ENCODE data around the gene TMEM82.

TMEM82 gene

DNA sequence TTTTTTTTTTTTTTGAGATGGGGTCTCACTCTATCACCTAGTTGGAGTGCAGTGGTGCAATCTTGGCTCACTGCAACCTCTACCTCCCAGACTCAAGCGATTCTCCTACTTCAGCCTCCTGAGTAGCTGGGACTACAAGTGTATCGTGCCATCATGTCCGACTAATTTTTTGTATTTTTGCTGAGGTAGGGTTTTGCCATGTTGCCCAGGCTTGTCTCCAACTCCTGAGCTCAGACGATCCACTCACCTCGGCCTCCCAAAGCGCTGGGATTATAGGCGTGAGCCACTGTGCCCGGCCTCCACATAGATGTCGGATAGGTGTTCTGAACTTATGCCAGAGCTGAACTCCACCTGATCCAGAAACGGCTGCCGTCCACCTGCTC lies 37.1 kb upstream of the TMEM82 start:
- Histone ChIP-seq H3K9me3 (ENCODE audit: control insufficient read depth in 1 of 2, low read length in 2 of 2) (no peaks in the 10 kb centered on the region), H3K27ac (ENCODE audit: low read depth, low read length) (no peak overlapping the region), H3K9ac (ENCODE audit: low read depth in 1 of 2, low read length in 2 of 2) (no peak overlapping the region), H3K4me1 (ENCODE audit: control insufficient read depth in 1 of 2, insufficient read depth in 2 of 2, low read length in 2 of 2) (peaks cover 17 to 21% of the 10 kb centered on the region in 2 donors), H3K4me3 (ENCODE audit: low read depth in 1 of 2, low read length in 2 of 2) (no peak overlapping the region), H3K27me3 (ENCODE audit: control insufficient read depth in 1 of 2, insufficient read depth in 2 of 2, low read length in 2 of 2) (no peaks in the 10 kb centered on the region), H3K36me3 (ENCODE audit: control insufficient read depth in 1 of 2, insufficient read depth in 2 of 2, low read length in 2 of 2) (peaks cover 0 to 8% of the 10 kb centered on the region in 2 donors)

DNA sequence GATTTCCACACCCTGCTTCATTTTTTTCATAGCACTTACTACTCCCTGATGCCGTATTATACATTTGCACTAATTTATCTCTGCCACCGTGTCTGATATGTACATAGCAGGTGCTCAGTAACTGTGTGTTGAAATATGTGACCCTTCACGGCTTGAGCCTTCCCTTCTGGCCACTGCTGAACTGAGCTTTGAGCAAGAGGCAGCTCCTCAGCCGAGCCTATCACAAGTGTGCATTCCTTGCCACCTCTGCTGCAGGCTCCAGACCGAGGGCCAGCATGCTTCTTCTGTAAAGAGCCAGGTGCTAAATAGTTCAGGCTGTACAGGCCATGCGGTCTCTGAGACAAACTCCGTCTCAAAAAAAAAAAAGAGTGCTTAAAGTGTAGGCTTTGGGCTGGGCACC lies 35.5 kb upstream of the TMEM82 start:
- H3K36me3 ChIP-seq (ENCODE audit: control insufficient read depth in 1 of 2, insufficient read depth in 2 of 2, low read length in 2 of 2), result peaks cover 0 to 8% of the 10 kb centered on the region in 2 donors
- no peak overlapping the region for H3K9ac ChIP-seq (ENCODE audit: low read depth in 1 of 2, low read length in 2 of 2)
- no peaks in the 10 kb centered on the region for H3K27me3 ChIP-seq (ENCODE audit: control insufficient read depth in 1 of 2, insufficient read depth in 2 of 2, low read length in 2 of 2)
- H3K27ac ChIP-seq (ENCODE audit: low read depth, low read length), result no peak overlapping the region
- H3K9me3 ChIP-seq (ENCODE audit: control insufficient read depth in 1 of 2, low read length in 2 of 2), result no peaks in the 10 kb centered on the region
- peaks cover 17 to 21% of the 10 kb centered on the region in 2 donors for H3K4me1 ChIP-seq (ENCODE audit: control insufficient read depth in 1 of 2, insufficient read depth in 2 of 2, low read length in 2 of 2)
- no peak overlapping the region for H3K4me3 ChIP-seq (ENCODE audit: low read depth in 1 of 2, low read length in 2 of 2)

DNA sequence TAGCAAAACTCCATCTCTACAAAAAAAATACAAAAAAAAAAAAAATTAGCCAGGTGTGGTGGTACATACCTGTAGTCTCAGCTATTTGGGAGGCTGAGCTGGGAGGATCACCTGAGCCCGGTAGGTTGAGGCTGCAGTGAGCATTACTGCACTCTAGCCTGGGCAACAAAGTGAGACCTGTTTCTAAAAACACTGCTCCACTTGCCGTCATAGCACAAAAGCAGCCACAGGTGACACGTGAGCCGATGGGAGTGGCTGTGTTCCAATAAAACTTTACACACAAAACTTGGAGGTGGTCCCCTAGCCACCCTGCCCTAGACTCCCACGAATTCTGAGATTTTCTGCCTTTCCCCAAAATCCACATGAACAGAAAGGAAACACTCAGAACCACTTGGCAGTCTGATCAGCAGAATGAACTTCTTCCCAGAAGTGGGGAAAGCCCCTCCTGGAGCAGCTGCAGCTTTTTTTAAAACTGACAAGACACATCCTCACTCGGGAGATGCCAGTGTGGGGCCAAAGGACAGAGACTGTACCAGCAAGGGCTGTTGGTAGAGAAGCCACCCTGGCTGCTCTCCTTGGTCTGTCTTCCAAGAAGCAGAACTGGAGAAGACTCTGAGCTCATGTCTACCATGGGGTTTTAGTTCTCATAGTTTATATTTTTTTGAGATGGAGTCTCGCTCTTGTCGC lies 34.9 kb upstream of the TMEM82 start:
- H3K4me1 ChIP-seq (ENCODE audit: control insufficient read depth in 1 of 2, insufficient read depth in 2 of 2, low read length in 2 of 2), result peaks cover 17 to 21% of the 10 kb centered on the region in 2 donors
- H3K27ac ChIP-seq (ENCODE audit: low read depth, low read length), result no peak overlapping the region
- peaks cover 0 to 8% of the 10 kb centered on the region in 2 donors for H3K36me3 ChIP-seq (ENCODE audit: control insufficient read depth in 1 of 2, insufficient read depth in 2 of 2, low read length in 2 of 2)
- H3K9ac ChIP-seq (ENCODE audit: low read depth in 1 of 2, low read length in 2 of 2), result no peak overlapping the region
- no peak overlapping the region for H3K4me3 ChIP-seq (ENCODE audit: low read depth in 1 of 2, low read length in 2 of 2)
- H3K9me3 ChIP-seq (ENCODE audit: control insufficient read depth in 1 of 2, low read length in 2 of 2), result no peaks in the 10 kb centered on the region
- no peaks in the 10 kb centered on the region for H3K27me3 ChIP-seq (ENCODE audit: control insufficient read depth in 1 of 2, insufficient read depth in 2 of 2, low read length in 2 of 2)

DNA sequence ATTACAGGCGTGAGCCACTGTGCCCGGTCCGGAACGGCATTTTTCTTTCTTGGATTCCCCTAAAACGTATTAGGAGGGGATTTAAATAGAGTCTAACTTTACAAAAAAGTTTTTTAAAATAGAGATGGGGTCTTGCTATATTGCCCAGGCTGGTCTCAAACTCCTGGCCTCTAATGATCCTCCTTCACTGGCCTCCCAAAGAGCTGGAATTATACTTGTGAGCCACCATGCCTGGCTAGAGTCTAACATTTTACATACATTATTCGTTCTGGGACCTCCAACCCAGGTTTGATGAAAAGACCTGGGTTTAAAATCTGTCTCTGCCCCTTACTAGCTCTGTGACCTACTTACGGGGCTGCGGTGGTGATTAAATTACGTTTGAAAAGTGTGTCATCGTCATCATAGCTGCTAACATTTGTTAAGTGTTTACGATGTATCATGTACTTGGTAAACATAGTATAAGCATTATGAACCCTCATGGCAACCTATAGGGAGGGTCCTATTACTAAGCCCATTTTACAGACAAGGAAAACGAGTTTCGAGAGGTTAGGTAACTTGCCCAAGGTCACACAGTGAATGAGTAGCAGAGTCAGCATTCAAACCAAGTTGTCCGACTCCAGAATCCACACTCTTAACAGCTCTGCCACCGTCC lies 33.7 kb upstream of the TMEM82 start:
- Histone ChIP-seq H3K27ac (ENCODE audit: low read depth, low read length) (no peak overlapping the region), H3K4me1 (ENCODE audit: control insufficient read depth in 1 of 2, insufficient read depth in 2 of 2, low read length in 2 of 2) (peaks cover 9 to 12% of the 10 kb centered on the region in 2 donors), H3K4me3 (ENCODE audit: low read depth in 1 of 2, low read length in 2 of 2) (no peak overlapping the region), H3K9me3 (ENCODE audit: control insufficient read depth in 1 of 2, low read length in 2 of 2) (no peaks in the 10 kb centered on the region), H3K9ac (ENCODE audit: low read depth in 1 of 2, low read length in 2 of 2) (no peak overlapping the region), H3K36me3 (ENCODE audit: control insufficient read depth in 1 of 2, insufficient read depth in 2 of 2, low read length in 2 of 2) (peaks cover 0 to 8% of the 10 kb centered on the region in 2 donors), H3K27me3 (ENCODE audit: control insufficient read depth in 1 of 2, insufficient read depth in 2 of 2, low read length in 2 of 2) (no peaks in the 10 kb centered on the region)

DNA sequence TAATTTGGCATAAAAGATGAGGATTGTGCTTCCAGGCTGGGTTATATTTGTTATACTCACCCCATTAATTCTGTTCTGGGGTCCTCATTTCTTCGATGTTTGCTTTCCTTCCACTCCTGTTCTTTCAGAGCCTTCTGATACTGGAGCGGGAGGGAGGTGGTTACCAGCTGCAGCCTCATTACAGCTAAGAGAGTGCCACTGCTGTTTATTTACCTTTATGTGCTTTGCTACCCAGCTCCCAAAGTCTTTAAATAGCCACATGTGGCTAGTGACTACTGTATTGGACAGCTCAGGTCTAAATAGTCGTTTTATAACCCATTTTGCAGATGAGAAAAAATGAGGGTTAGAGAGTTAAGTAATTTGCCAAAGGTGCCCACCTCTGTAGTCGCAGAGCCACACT lies 33.1 kb upstream of the TMEM82 start:
- Histone ChIP-seq H3K27me3 (ENCODE audit: control insufficient read depth in 1 of 2, insufficient read depth in 2 of 2, low read length in 2 of 2) (no peaks in the 10 kb centered on the region), H3K4me3 (ENCODE audit: low read depth in 1 of 2, low read length in 2 of 2) (no peak overlapping the region), H3K4me1 (ENCODE audit: control insufficient read depth in 1 of 2, insufficient read depth in 2 of 2, low read length in 2 of 2) (peaks cover 4 to 6% of the 10 kb centered on the region in 2 donors), H3K9me3 (ENCODE audit: control insufficient read depth in 1 of 2, low read length in 2 of 2) (no peaks in the 10 kb centered on the region), H3K36me3 (ENCODE audit: control insufficient read depth in 1 of 2, insufficient read depth in 2 of 2, low read length in 2 of 2) (peaks cover 0 to 8% of the 10 kb centered on the region in 2 donors), H3K27ac (ENCODE audit: low read depth, low read length) (no peak overlapping the region), H3K9ac (ENCODE audit: low read depth in 1 of 2, low read length in 2 of 2) (no peak overlapping the region)

DNA sequence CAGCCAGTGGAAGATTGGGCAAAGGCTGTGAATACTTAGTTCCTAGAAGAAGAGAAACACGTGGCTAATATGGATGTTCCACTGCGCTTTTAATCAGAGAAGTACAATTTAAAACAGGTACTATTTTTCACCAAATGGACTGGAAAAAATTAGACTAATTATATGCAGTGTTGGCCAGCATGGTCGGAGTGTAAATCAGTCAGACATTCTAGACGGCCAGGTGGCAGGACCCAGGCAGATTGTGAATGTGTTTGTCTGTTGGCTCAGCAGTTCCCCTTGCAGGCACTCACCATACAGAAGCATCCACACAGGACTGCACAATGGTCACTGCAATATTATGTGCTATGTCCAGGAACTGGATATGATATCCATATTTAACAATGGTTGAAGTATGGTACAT lies 30.1 kb upstream of the TMEM82 start:
- H3K36me3 ChIP-seq (ENCODE audit: control insufficient read depth in 1 of 2, insufficient read depth in 2 of 2, low read length in 2 of 2), result peaks cover 8 to 22% of the 10 kb centered on the region in 2 donors
- H3K27me3 ChIP-seq (ENCODE audit: control insufficient read depth in 1 of 2, insufficient read depth in 2 of 2, low read length in 2 of 2), result no peaks in the 10 kb centered on the region
- no peaks in the 10 kb centered on the region for H3K9me3 ChIP-seq (ENCODE audit: control insufficient read depth in 1 of 2, low read length in 2 of 2)
- no peak overlapping the region for H3K27ac ChIP-seq (ENCODE audit: low read depth, low read length)
- no peaks in the 10 kb centered on the region for H3K4me1 ChIP-seq (ENCODE audit: control insufficient read depth in 1 of 2, insufficient read depth in 2 of 2, low read length in 2 of 2)
- no peak overlapping the region for H3K9ac ChIP-seq (ENCODE audit: low read depth in 1 of 2, low read length in 2 of 2)
- no peak overlapping the region for H3K4me3 ChIP-seq (ENCODE audit: low read depth in 1 of 2, low read length in 2 of 2)

DNA sequence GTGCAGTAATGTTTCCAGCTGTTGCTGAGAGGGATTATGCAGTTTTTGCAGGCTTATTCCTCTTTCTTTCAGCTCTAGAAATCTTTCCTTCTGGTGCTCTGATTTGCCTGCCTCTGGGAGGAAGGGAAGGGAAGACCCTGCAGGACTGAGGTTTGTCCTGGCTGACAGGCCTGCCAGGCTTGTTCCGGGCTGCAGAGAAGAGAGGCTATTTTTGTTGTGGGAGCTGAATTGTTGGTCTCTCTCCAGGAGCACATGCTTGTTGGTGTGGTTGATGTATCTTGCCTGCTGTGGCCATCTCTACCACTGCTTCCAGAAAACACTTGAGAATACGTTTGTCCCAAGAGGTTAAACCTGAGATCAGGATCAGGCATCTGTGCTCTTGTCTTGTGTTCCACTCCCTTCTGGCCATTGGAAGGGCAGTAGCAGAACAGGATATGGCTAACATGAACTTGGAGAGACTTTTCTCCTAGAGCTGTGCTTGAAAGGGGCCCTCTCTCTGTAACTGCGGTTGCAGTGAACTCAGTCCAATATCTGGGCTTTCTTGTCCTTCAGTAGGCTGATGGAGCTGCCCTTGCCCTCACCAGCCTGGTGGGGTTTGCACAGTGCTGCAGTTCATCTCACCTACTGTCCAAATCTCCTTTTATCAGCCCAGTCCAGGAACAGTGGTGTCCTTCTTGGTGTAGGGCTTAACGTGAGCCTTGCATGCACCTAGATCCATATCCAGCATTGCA lies 27.7 kb upstream of the TMEM82 start:
- Histone ChIP-seq H3K36me3 (ENCODE audit: control insufficient read depth in 1 of 2, insufficient read depth in 2 of 2, low read length in 2 of 2) (peaks cover 23 to 43% of the 10 kb centered on the region in 2 donors), H3K27me3 (ENCODE audit: control insufficient read depth in 1 of 2, insufficient read depth in 2 of 2, low read length in 2 of 2) (no peaks in the 10 kb centered on the region), H3K27ac (ENCODE audit: low read depth, low read length) (no peak overlapping the region), H3K4me3 (ENCODE audit: low read depth in 1 of 2, low read length in 2 of 2) (no peak overlapping the region), H3K4me1 (ENCODE audit: control insufficient read depth in 1 of 2, insufficient read depth in 2 of 2, low read length in 2 of 2) (no peaks in the 10 kb centered on the region), H3K9me3 (ENCODE audit: control insufficient read depth in 1 of 2, low read length in 2 of 2) (no peaks in the 10 kb centered on the region), H3K9ac (ENCODE audit: low read depth in 1 of 2, low read length in 2 of 2) (no peak overlapping the region)

DNA sequence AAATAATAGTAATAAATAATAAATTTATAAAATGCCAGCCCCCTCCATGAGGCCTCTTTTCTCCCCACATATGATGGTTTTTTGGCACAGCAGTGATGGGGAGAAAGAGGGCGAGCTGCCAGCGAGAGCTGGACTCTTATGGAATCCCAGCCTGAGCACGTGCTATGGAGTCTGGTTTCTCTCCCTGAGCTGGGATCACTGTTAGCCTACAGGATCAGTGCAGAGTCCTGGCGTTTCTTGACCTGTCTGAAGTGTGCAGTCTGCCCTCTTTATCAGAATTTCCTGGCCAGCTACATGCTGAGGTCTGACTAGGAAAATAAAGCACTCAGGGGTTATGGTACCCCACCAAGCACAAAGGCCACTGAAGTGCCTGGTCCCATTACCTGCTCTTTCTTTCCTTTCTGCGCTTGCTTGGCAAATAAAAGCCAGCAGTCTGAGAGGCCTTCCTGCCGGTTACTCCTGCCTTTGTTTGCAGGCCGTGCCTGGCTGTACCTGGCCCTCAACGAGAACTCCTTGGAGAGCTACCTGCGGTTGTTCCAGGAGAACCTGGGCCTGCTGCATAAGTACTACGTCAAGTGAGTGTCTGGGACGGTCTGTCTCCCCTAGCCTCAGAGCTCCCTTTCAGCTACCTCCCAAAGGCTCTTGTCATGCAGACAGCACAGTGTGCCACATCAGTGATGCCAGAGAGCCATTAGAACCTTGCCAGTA lies 24.7 kb upstream of the TMEM82 start:
- no peak overlapping the region for H3K27ac ChIP-seq (ENCODE audit: low read depth, low read length)
- H3K4me1 ChIP-seq (ENCODE audit: control insufficient read depth in 1 of 2, insufficient read depth in 2 of 2, low read length in 2 of 2), result no peaks in the 10 kb centered on the region
- H3K9ac ChIP-seq (ENCODE audit: low read depth in 1 of 2, low read length in 2 of 2), result no peak overlapping the region
- no peaks in the 10 kb centered on the region for H3K27me3 ChIP-seq (ENCODE audit: control insufficient read depth in 1 of 2, insufficient read depth in 2 of 2, low read length in 2 of 2)
- no peak overlapping the region for H3K4me3 ChIP-seq (ENCODE audit: low read depth in 1 of 2, low read length in 2 of 2)
- H3K36me3 ChIP-seq (ENCODE audit: control insufficient read depth in 1 of 2, insufficient read depth in 2 of 2, low read length in 2 of 2), result peaks cover 29 to 68% of the 10 kb centered on the region in 2 donors
- H3K9me3 ChIP-seq (ENCODE audit: control insufficient read depth in 1 of 2, low read length in 2 of 2), result no peaks in the 10 kb centered on the region

DNA sequence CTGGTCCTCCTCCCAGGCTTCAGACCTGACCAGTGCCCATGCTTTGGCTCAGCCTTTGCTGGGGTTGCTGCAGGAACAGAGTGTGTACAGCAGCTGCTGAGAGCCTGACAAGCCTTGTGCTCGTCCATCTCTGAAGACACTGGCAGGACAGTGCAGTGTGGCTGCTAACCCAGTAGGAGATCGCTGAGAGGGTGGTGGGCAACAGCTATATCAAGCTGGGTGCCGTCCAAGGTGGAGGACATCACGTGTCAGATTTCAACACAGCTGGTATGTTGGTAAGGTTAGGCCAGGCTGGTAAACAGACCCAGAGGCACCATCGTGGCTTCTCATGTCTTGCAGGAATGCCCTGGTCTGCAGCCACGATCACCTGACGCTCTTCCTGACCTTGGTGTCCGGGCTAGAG lies 24.1 kb upstream of the TMEM82 start:
- Histone ChIP-seq H3K36me3 (ENCODE audit: control insufficient read depth in 1 of 2, insufficient read depth in 2 of 2, low read length in 2 of 2) (peaks cover 29 to 75% of the 10 kb centered on the region in 2 donors), H3K9ac (ENCODE audit: low read depth in 1 of 2, low read length in 2 of 2) (no peak overlapping the region), H3K27ac (ENCODE audit: low read depth, low read length) (no peak overlapping the region), H3K27me3 (ENCODE audit: control insufficient read depth in 1 of 2, insufficient read depth in 2 of 2, low read length in 2 of 2) (no peaks in the 10 kb centered on the region), H3K4me1 (ENCODE audit: control insufficient read depth in 1 of 2, insufficient read depth in 2 of 2, low read length in 2 of 2) (no peaks in the 10 kb centered on the region), H3K9me3 (ENCODE audit: control insufficient read depth in 1 of 2, low read length in 2 of 2) (no peaks in the 10 kb centered on the region), H3K4me3 (ENCODE audit: low read depth in 1 of 2, low read length in 2 of 2) (no peak overlapping the region)
